Skin epidermis (tissue), 12 donors: ENCODE data around the gene CTNNA1.
A peak's percentile ranks its signal among the peaks of the same experiment; 100 is the strongest.
"Not testable (repeated sequence)": the region's sequence is repeated elsewhere in the genome, so short reads cannot be mapped to it uniquely, and the experiment has no call there.

Source experiments
- H3K27ac ChIP-seq, 21 experiments: fragments of 200-600 bp; sonication (generic) in 11 of 21; one replicate each; pipeline ENCODE4 v1.5.0; 2020; ENCODE audit warnings: mild to moderate bottlenecking in 3 of 21, inconsistent platforms in 2 of 21, moderate library complexity in 2 of 21
- H3K4me3 ChIP-seq, 7 experiments: fragments of 200-600 bp; sonication (generic) in 2 of 7; one replicate each; pipeline ENCODE4 v1.5.0; 2020; ENCODE audit warnings: inconsistent platforms in 2 of 7, mild to moderate bottlenecking in 2 of 7, moderate library complexity in 1 of 7

CTNNA1 gene

DNA sequence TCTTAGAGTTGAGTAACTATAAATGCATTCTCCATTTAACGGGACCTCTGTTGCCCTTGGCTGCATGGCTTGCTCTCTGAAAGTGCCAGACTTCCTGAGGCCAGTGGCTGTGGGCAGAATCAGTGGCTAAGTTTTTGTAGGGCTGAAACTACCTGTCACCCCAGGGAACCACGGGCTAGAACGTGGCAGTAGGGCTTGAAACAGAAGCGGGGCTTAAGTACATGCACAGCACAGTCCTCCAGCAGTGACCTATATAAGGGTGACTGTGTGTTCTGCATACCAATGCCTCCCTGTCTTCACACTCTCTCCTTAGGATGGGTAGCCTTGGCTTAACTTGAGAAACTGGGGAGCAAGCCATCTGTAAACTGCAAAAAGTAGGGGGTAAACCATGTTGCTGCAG, 165.5 kb downstream of the CTNNA1 start:
- Histone ChIP-seq H3K27ac (no peak overlapping the region), H3K4me3 (no peak overlapping the region)

DNA sequence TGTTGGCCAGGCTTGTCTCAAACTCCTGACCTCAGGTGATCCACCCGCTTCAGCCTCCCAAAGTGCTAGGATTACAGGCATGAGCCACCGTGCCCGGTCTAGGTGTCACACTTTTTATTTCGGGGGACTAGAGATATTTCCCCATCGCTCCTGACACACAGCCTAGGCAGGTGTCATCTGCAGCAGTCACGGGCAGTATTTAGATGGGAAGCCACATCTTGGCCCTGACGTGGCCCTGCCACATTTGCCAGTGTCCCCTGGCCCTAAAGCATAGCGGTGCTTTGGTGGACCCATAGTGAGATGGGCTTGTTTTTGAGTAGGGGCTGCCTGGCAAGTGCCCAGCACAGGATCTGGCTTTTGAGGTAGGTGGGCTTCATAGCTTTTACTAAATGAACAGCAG, 167.0 kb downstream of the CTNNA1 start:
- Histone ChIP-seq H3K4me3 (no peak overlapping the region), H3K27ac (no peak overlapping the region)

DNA sequence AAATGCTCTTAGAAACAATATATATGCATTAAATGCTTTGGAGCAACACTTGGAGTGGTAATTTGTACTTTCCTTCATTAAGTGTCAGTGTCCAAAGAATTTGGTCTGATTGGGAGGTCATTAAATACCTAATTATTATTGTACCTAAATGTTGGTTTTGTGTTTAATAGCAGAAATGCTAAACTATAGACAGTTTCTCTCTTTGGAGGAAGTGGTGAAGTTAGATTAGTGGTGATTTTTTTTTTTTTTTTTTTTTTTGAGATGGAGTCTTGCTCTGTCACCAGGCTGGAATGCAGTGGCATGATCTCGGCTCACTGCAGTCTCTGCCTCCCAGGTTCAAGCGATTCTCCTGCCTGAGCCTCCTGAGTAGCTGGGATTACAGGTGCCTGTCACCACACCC, 168.1 kb downstream of the CTNNA1 start:
- H3K27ac ChIP-seq, H3K4me3 ChIP-seq: not testable (repeated sequence)

DNA sequence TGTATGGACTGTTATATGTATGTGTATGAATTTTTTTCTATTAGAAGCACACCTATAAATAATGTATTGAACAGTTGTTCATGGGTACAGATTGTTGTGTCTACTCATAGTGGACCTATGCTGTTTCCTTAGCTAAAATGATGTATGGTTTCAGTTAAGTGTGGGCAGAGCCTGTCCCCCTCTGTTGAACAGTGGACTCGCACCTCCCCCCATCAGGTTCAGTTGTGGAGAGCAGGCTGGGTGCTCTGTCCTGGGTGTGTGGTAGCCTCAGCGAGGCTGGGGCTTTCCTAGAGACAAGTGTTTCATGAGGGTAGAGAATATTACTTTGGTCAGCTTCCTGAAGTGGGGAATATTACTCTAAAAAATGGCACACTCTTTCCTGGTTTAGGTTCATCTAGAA, 169.3 kb downstream of the CTNNA1 start:
- Histone ChIP-seq H3K27ac (no peak overlapping the region), H3K4me3 (no peak overlapping the region)

DNA sequence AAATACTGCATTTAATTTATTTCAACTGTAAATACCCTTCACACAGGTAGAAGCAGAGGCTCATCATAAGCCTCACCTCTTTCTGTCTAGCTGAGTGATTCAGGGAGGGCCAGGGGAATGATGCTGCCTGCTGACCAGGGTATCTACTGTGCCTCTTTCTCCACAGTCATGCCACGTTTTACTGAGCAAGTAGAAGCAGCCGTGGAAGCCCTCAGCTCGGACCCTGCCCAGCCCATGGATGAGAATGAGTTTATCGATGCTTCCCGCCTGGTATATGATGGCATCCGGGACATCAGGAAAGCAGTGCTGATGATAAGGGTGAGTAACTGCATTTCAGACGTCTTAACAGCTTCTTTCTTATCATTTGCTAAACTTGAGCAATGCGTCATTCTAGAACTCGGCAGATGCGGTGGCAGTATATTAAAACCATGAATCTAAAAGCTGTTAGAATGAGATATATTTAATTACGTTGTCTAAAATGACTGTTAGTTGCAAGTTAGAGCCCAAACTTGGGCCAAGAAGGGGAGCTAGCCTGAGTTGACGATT, 171.9 kb downstream of the CTNNA1 start:
- no peak overlapping the region for H3K27ac ChIP-seq
- no peak overlapping the region for H3K4me3 ChIP-seq

DNA sequence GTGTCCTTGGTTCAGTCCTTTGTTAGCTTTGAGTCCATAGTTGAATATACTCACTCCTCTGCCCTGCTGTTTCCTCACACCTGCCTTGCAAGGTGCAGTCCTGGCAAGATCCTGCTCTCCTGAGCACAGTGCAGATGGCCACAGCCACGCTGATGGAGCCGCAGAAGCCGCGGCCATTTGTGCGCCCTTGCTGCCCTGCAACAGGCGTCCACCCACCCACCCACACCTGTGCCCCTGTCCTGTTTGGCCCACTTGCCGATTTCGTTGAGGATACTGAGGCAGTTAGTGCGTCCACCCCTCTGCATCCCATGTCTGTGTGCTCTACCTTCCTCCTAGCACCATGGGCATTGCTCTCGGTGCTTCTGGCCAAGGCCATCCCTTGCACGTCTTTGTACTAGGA, 173.0 kb downstream of the CTNNA1 start:
- Histone ChIP-seq H3K27ac (no peak overlapping the region), H3K4me3 (no peak overlapping the region)

DNA sequence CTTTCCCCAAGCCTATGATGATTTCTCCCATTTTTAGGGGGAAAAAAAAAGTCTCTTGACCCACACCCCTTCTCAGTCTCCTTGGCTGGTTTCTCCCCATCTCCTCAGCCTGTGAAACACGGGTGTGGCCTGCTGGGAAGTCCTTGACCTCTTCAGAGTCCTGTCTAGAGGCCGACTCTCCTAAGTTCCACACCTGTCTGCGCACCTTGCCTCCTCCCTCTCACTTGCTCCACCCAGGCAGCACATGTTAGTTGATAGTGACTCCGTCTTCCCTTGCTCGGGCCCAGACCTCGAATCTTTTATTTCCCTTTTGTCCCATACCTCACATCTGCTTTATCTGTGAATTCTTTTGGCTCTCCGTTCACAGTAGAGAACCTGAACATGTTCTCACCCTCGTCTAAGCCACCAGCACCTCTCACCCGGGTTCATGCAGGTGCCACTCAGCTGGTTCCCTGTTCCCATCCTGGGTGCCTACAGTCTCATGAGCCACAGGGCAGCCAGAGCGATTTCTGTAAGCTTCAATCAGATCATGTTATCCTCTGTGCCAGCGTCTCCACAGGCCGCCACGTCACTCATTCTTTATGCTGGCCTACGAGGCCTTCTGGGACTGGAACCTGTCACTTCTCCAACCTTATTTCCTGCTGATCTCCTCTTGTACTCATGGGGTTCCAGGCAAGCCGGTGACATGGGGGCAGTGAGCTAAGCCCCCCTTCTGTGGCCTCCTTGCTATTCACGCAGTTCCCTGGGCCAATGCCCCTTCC, 173.6 kb downstream of the CTNNA1 start:
- no peak overlapping the region for H3K27ac ChIP-seq

DNA sequence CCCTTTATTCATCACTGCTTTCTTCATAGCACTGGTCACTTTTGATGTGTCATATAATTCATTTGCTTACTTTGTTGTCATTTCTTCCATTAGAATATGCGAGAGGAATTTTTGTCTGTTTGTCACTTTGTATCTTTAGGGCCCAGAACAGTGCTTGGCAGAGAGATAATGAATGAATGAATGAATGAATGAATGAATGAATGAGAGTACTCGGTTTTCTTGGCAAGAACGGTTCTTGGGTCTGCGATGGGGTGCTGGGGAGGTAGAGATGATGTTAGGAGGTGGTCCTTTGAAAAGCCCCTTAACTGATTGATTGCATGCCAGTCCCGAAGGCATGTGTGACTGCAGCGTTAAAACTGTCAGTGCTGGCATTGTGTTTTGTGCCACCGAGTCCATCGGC, 174.3 kb downstream of the CTNNA1 start:
- no peak overlapping the region for H3K4me3 ChIP-seq
- H3K27ac ChIP-seq: no peak overlapping the region

More for the DNA sequence above, 173.6 kb downstream of the CTNNA1 start:
- no peak overlapping the region for H3K4me3 ChIP-seq

DNA sequence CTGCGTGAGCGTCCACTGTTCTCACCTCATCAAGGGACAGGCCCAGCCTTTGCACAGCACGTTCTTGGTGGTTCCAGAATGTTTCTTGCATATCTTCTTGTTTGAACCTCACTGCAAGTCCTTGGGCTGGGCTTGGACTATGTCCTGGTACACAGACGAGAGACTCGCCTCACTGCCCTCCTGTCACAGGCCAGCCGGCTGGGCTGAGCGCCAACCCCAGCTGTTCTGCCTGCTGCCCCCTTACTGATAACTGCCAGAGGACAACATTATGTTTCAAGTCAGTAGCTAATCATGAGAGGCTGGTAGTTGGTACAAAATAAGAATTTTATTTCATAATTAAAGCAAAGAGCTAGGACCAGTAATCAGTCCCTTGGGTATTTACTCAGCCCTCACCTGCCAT, 174.8 kb downstream of the CTNNA1 start:
- no peak overlapping the region for H3K4me3 ChIP-seq
- no peak overlapping the region for H3K27ac ChIP-seq

DNA sequence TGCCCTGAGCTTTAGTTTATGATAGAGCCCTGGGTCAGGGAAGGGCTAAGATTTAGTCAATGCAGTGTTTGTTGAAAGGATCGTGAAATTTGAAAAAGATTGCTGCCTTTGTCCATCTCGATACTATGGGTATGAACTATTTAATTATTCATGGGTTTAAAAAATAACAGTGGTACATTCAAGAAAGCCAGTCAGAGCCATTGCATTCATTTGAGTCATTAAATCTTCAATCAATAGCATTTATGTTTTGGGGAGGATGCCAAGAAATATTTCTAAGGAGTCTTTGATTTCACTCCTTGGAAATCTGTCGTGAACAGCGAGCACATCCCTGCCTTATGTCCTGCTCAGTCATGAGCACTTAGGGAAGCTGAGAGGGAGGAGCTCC, 176.3 kb downstream of the CTNNA1 start:
- Histone ChIP-seq H3K4me3 (no peak overlapping the region), H3K27ac (peak overlapping the region in 1 of 21 experiments; percentile 16)

DNA sequence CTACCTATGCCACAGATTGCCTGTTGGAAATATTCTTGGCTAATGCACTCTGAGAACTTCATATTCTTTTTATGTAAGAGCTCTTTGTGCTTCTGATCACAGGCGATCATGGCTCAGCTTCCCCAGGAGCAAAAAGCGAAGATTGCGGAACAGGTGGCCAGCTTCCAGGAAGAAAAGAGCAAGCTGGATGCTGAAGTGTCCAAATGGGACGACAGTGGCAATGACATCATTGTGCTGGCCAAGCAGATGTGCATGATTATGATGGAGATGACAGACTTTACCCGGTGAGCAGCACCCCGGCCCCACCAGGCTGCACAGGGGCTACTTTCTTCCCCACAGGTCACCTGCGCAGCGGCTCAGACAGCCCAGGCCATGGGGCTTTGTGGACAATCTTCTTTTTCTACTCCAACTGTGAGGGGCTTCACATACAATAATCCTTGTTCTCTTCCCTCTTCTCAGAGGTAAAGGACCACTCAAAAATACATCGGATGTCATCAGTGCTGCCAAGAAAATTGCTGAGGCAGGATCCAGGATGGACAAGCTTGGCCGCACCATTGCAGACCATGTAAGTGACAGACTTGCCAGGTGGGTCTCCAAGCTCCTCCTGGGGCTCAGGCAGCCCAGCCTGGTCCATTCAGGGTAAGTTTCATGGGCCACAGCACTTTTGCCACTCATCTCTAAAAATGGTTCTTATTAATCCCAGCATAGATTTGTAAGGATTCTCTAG, 177.3 kb downstream of the CTNNA1 start:
- Histone ChIP-seq H3K27ac (peak overlapping the region in 1 of 21 experiments; percentile 2), H3K4me3 (no peak overlapping the region)

DNA sequence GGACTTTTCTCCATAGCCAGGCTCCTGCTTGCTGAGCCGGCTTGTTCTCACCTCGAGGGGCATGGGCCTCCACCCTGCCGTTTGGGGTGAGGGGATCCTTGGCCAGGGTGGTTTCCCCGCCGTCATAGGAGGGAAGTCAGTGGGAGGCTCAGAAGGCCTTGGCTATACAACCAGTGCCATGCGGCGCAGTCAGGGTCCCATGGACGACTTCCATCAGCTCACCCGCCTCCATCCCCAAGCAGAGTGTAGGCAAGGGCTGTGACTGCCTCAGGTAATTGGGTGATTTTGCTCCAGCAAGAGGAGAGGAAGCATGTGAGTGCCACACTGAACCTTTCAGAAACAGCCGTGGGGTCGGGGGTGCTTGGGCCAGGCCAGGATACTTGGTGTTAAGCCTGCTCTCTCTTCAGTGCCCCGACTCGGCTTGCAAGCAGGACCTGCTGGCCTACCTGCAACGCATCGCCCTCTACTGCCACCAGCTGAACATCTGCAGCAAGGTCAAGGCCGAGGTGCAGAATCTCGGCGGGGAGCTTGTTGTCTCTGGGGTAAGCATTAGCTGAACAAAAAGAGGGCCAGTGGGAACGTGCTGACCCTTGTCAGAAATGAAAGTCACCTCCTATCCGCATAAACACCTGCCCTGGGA, 179.1 kb downstream of the CTNNA1 start:
- H3K4me3 ChIP-seq: no peak overlapping the region
- no peak overlapping the region for H3K27ac ChIP-seq

DNA sequence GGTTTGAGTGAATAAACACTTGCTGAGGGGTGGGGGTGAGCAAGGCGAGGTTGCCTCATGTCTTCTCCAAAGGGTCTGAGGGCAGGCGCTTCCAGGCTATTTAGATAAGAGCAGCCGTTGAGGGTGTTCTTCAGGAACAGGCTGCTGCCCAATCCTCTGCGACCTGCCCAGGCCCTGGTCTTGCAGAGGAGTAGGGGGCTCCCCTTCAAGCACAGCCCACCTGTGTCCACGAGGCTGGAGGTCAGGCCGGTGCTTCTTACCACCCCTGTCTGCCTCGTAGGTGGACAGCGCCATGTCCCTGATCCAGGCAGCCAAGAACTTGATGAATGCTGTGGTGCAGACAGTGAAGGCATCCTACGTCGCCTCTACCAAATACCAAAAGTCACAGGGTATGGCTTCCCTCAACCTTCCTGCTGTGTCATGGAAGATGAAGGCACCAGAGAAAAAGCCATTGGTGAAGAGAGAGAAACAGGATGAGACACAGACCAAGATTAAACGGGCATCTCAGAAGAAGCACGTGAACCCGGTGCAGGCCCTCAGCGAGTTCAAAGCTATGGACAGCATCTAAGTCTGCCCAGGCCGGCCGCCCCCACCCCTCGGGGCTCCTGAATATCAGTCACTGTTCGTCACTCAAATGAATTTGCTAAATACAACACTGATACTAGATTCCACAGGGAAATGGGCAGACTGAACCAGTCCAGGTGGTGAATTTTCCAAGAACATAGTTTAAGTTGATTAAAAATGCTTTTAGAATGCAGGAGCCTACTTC, 180.5 kb downstream of the CTNNA1 start:
- Histone ChIP-seq H3K4me3 (no peak overlapping the region), H3K27ac (no peak overlapping the region)

DNA sequence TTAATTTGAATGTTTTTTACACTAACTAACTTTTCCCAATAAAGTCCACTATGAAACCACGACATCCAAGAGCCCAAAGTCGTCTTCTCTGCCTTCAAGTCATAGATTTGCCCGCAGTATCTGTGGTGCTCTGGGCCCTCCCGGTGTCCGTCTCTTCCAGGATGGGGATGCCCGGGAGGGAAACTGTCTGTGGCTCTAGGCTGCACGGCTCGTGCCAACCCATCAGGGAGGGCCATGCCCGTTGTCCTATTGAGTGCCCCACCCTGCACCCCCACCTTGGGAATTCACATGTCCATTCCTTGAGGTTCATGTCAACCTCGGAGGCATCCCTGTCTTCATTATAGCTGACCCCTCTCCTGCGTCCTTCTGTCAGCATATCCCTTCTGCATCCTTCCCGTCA, 181.7 kb downstream of the CTNNA1 start:
- H3K27ac ChIP-seq: no peak overlapping the region
- H3K4me3 ChIP-seq: no peak overlapping the region

DNA sequence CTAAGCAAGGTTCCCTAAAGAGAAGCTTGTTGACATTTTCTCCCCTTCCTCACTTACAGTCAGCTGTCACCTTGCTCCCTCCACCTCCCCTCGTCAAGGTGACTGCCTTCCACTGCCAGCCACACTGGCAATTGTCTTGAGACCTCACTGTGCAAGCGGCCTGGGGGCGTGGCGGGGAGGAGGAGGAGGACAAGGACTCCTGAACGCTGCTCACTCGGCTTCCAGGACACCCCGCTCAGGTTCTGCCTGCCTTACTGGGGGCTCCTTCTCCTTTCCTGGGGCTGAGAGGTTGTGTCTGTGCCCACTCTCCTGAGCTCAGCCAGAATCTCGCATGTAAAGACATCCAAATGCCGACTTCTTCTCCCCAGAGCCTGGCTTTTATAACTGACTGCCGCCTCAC, 182.2 kb downstream of the CTNNA1 start:
- no peak overlapping the region for H3K27ac ChIP-seq
- H3K4me3 ChIP-seq: no peak overlapping the region

DNA sequence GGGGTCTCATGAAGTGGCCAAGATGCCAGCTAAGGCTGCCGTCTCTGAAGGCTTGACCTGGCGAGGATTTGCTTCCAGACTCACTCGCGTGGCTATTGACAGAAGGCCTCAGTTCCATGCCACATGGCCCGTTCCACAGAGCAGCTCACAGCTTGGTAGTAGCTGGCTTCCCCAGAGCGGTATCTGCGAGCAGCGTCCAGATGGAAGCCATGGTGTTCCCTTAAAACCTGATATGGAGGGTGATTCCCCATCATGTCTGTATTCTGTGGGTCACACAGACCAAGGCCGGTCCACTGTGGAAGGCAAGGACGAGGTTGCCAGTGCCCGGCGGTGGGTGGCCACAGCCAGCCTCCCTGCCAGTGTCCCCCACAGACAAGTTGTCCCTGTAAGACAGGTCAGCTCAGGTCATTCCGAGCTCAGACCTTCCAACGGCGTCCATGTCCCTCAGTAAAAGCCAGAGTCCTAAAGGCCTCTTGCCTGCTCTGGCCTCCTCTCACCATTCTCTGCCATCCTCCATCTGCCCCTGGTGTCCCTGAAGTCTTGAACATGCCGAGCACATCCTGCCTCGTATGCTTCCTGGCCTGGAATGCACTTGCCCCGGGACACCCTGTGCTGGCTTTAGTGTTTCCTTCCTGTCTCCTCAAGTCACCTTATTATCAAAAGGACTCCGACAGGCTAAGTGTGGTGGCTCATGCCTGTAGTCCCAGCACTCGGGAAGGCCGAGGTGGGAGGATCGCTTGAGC, 183.2 kb downstream of the CTNNA1 start:
- no peak overlapping the region for H3K4me3 ChIP-seq
- H3K27ac ChIP-seq: no peak overlapping the region

DNA sequence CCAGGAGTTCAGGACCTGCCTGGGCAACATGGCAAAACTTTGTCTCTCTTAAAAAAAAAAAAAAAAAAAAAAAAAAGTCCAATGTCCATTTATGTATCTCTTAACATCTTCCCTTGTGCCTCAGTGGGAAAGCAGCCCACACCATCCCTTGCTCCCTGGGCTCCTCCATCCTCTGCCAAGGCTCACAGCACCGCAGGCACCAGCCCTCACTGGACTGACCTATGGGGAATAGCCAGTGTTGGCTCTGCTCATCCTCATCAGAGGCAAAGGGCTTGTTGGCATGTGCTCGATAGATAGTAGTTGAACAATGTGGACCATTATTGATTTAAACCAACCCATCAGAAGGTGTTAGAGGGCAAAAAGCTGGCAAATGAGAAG, 183.7 kb downstream of the CTNNA1 start:
- H3K27ac ChIP-seq: peak overlapping the region in 1 of 21 experiments; percentile 29

DNA sequence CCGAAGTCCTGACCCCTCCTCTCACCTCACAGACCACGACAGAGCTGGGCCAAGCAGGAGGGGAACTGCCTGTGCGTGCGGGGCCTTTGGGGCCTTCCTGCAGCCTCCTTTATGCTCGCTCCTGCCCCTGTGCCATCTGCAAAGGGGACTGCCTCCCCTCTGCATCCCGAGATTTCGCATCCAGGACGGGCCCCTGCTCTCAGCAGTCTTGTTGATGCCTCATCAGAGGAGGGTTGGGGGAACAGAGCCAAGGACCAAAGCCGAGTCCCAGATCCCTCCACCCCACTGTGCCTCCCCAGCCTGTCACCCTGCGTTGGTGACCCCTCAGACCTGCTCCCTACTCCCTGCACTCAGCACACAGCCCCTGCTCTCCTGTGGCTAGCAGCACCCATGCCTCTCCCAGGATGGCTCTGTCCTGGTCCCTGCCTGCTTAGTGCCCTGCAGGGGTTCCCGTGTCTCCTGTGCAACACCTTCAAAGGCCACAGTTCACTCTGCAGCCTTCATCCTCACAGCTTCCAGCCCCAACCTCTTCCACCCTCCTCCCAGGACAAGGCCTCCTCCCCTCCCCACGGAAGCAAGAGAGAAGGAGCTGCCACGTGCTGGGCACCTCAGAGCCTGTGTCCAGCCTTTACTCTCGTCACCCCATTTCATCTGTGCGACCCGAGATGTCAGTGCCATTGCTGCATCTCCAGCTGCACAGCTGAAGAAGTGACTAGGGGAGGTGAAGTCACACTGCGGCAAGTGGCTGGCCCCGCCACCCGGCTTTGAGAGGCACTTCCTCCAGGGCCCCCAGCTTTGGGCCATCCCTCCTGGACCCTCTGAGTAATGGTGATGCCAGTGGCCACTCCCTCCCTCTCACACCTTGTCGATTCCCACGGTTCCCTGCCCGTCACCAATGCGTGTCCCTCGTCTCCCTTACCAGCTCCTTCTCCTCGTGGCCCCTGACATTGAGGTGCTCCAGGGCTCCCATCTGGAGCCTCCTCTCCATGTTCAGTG, 184.5 kb downstream of the CTNNA1 start:
- Histone ChIP-seq H3K4me3 (no peak overlapping the region), H3K27ac (peak overlapping the region in 1 of 21 experiments; percentile 29)

More for the DNA sequence above, 183.7 kb downstream of the CTNNA1 start:
- no peak overlapping the region for H3K4me3 ChIP-seq
